HepG2 (cell line): ENCODE measurements around the gene INF2. TPM values are rescaled to one million over a fixed set of nuclear protein-coding genes. Genes with fewer than 3 reads are reported as not detected.
A peak's percentile ranks its signal among the peaks of the same experiment; 100 is the strongest.

Experiments used
- GATA4 ChIP-seq: sonication (generic); IDR thresholded peaks from 2 replicates; pipeline ENCODE4 v1.6.1; 2016; ENCODE audit warnings: antibody characterized with exemption, low read depth, borderline replicate concordance
- GTF2F1 ChIP-seq: fragments of 150-350 bp; IDR thresholded peaks from 2 replicates; pipeline ENCODE4 v1.6.1; 2014; ENCODE audit warnings: low read length
- GZF1 ChIP-seq: sonication (generic); formaldehyde crosslinking; IDR thresholded peaks from 2 replicates; pipeline ENCODE4 v1.5.1; 2020; ENCODE audit warnings: mild to moderate bottlenecking, missing genetic modification reagents
- PRDM10 ChIP-seq: sonication (generic); formaldehyde crosslinking; IDR thresholded peaks from 2 replicates; pipeline ENCODE4 v1.4.0; 2020; ENCODE audit warnings: low read depth, missing genetic modification reagents
- PRMT3 ChIP-seq: sonication (generic); formaldehyde crosslinking; IDR thresholded peaks from 2 replicates; pipeline ENCODE4 v1.8.1; 2022; ENCODE audit warnings: low read depth, mild to moderate bottlenecking, moderate library complexity, missing genetic modification reagents, borderline replicate concordance
- THRA ChIP-seq: sonication (generic); formaldehyde crosslinking; IDR thresholded peaks from 2 replicates; pipeline ENCODE4 v1.4.0; 2020; ENCODE audit warnings: missing genetic modification reagents, borderline replicate concordance
- TRIM22 ChIP-seq: fragments of 450-650 bp; IDR thresholded peaks from 2 replicates; pipeline ENCODE4 v1.6.1; 2017
- ZNF24 ChIP-seq: fragments of 450-650 bp; IDR thresholded peaks from 2 replicates; pipeline ENCODE4 v1.6.1; 2017; ENCODE audit warnings: antibody characterized with exemption, mild to moderate bottlenecking
- ZNF331 ChIP-seq: sonication (generic); formaldehyde crosslinking; IDR thresholded peaks from 2 replicates; pipeline ENCODE4 v1.4.0; 2020; ENCODE audit warnings: missing genetic modification reagents
- ZNF549 ChIP-seq: sonication (generic); formaldehyde crosslinking; IDR thresholded peaks from 2 replicates; pipeline ENCODE4 v1.5.0; 2020; ENCODE audit warnings: missing genetic modification reagents
- ZNF567 ChIP-seq: sonication (generic); formaldehyde crosslinking; IDR thresholded peaks from 2 replicates; pipeline ENCODE4 v1.8.1; 2023; ENCODE audit warnings: mild to moderate bottlenecking, missing genetic modification reagents, borderline replicate concordance
- polyA plus RNA-seq, 8 experiments: library from polyadenylated mRNA; depleted of rRNA in 3 of 8; stranded (reverse) in 7 of 8; unstranded in 1 of 8; fragments of >200 nt; fragmentation: Illumina TruSeq in 4 of 8; extraction: Trizol in 4 of 8; gene quantifications; 2 replicates each; pipeline versions ENCODE4 v1.2.1 to v1.2.3, GENCODE V29; 2011 to 2016; ENCODE audit warnings: low read depth in 4 of 8, missing spikeins in 1 of 8, mixed read lengths in 1 of 8; ENCODE audit not compliant: insufficient read depth in 1 of 8
- total RNA-seq, 5 experiments: library from RNA; depleted of rRNA; stranded (reverse); fragments of >200 nt; fragmentation: Illumina TruSeq; extraction: Trizol; gene quantifications; 2 replicates each; pipeline ENCODE4 v1.2.3, GENCODE V29; 2016; ENCODE audit warnings: low read depth in 1 of 5
- TF ChIP-seq, protein P1 (sequence below): sonication (generic); formaldehyde crosslinking; IDR thresholded peaks from 2 replicates; pipeline ENCODE4 v1.4.0; 2020; ENCODE audit warnings: missing genetic modification reagents

INF2 gene
- total and polyA plus RNA-seq, 2 of the 13 experiments (the other 11 are each of a cell fraction or from before 2014, with no cell fraction given): 16.4 to 26.4 TPM

GRCh38 chr14:104735830-104736642, 46.6 kb downstream of the INF2 start (continued):
- TF ChIP-seq, protein P1, sequence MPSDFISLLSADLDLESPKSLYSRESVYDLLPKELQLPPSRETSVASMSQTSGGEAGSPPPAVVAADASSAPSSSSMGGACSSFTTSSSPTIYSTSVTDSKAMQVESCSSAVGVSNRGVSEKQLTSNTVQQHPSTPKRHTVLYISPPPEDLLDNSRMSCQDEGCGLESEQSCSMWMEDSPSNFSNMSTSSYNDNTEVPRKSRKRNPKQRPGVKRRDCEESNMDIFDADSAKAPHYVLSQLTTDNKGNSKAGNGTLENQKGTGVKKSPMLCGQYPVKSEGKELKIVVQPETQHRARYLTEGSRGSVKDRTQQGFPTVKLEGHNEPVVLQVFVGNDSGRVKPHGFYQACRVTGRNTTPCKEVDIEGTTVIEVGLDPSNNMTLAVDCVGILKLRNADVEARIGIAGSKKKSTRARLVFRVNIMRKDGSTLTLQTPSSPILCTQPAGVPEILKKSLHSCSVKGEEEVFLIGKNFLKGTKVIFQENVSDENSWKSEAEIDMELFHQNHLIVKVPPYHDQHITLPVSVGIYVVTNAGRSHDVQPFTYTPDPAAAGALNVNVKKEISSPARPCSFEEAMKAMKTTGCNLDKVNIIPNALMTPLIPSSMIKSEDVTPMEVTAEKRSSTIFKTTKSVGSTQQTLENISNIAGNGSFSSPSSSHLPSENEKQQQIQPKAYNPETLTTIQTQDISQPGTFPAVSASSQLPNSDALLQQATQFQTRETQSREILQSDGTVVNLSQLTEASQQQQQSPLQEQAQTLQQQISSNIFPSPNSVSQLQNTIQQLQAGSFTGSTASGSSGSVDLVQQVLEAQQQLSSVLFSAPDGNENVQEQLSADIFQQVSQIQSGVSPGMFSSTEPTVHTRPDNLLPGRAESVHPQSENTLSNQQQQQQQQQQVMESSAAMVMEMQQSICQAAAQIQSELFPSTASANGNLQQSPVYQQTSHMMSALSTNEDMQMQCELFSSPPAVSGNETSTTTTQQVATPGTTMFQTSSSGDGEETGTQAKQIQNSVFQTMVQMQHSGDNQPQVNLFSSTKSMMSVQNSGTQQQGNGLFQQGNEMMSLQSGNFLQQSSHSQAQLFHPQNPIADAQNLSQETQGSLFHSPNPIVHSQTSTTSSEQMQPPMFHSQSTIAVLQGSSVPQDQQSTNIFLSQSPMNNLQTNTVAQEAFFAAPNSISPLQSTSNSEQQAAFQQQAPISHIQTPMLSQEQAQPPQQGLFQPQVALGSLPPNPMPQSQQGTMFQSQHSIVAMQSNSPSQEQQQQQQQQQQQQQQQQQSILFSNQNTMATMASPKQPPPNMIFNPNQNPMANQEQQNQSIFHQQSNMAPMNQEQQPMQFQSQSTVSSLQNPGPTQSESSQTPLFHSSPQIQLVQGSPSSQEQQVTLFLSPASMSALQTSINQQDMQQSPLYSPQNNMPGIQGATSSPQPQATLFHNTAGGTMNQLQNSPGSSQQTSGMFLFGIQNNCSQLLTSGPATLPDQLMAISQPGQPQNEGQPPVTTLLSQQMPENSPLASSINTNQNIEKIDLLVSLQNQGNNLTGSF (CRISPR knock-in tag): peak; percentile 62; the same call in 1 of the 2 replicates
- TF ChIP-seq ZNF24 (no peak), GATA4 (no peak), ZNF549 (no peak), PRDM10 (peak; percentile 76), GTF2F1 (no peak), THRA (peak; percentile 71), PRMT3 (CRISPR knock-in tag) (peak; percentile 75; the same call in 1 of the 2 replicates), ZNF331 (peak; percentile 86), ZNF567 (peak; percentile 98), TRIM22 (no peak), GZF1 (CRISPR knock-in tag) (0 out of 2 replicates have a peak, but pooled peaks have one; percentile 60)
